ENCODE measurements around the gene OLIG2.

Gene OLIG2

GRCh38 chr21:33073636-33074035 lies 47.9 kb downstream of the OLIG2 start:
- Histone ChIP-seq H3K4ac (ENCODE audit: low read depth, low read length) (no peak overlapping the region), H3K56ac (ENCODE audit: low read length) (no peak overlapping the region), H3K4me3 (ENCODE audit: low read length) (no peak overlapping the region), H3K27ac (ENCODE audit: low read depth, low read length) (no peak overlapping the region), H3K9ac (ENCODE audit: low read length) (no peak overlapping the region), H3K36me3 (ENCODE audit: control insufficient read depth, insufficient read depth, low read length) (no peaks in the 10 kb centered on the region), H2BK15ac (replicated peaks; ENCODE audit: low read depth) (no peak overlapping the region), H3K79me1 (ENCODE audit: low read length) (no peaks in the 10 kb centered on the region), H3K4me2 (ENCODE audit: low read length) (no peak overlapping the region), H3K18ac (ENCODE audit: low read length) (no peak overlapping the region), H2BK5ac (ENCODE audit: low read length) (no peak overlapping the region), H2BK120ac (ENCODE audit: low read depth, low read length) (no peak overlapping the region), H3K4me1 (ENCODE audit: control insufficient read depth, low read depth, low read length) (peaks cover 6% of the 10 kb centered on the region), H3K79me2 (ENCODE audit: control insufficient read depth, insufficient read depth, low read length) (no peaks in the 10 kb centered on the region), H2AK5ac (ENCODE audit: low read length) (no peak overlapping the region), H3K23ac (ENCODE audit: low read length) (no peak overlapping the region), H4K5ac (ENCODE audit: low read length) (no peak overlapping the region), H3K27me3 (ENCODE audit: insufficient read depth, low read length, poor library complexity) (peaks cover 47% of the 10 kb centered on the region), H4K8ac (ENCODE audit: low read depth, low read length) (no peak overlapping the region)
- no CpG with 5 or more reads among the region's 4 CpGs for WGBS (ENCODE audit: extremely low coverage, insufficient coverage, low lambda C conversion rate)
- no peak for DNase-seq

GRCh38 chr21:33075128-33075527 lies 49.4 kb downstream of the OLIG2 start:
- Histone ChIP-seq H3K27ac (ENCODE audit: low read depth, low read length) (no peak overlapping the region), H3K27me3 (ENCODE audit: insufficient read depth, low read length, poor library complexity) (peaks cover 42% of the 10 kb centered on the region), H3K79me2 (ENCODE audit: control insufficient read depth, insufficient read depth, low read length) (no peaks in the 10 kb centered on the region), H3K4me1 (ENCODE audit: control insufficient read depth, low read depth, low read length) (peaks cover 6% of the 10 kb centered on the region), H3K4ac (ENCODE audit: low read depth, low read length) (no peak overlapping the region), H2BK120ac (ENCODE audit: low read depth, low read length) (no peak overlapping the region), H3K9ac (ENCODE audit: low read length) (no peak overlapping the region), H3K79me1 (ENCODE audit: low read length) (no peaks in the 10 kb centered on the region), H2BK15ac (replicated peaks; ENCODE audit: low read depth) (no peak overlapping the region), H4K5ac (ENCODE audit: low read length) (no peak overlapping the region), H3K23ac (ENCODE audit: low read length) (no peak overlapping the region), H3K36me3 (ENCODE audit: control insufficient read depth, insufficient read depth, low read length) (no peaks in the 10 kb centered on the region), H3K18ac (ENCODE audit: low read length) (no peak overlapping the region), H3K56ac (ENCODE audit: low read length) (no peak overlapping the region), H2AK5ac (ENCODE audit: low read length) (no peak overlapping the region), H4K8ac (ENCODE audit: low read depth, low read length) (no peak overlapping the region), H3K4me2 (ENCODE audit: low read length) (no peak overlapping the region), H3K4me3 (ENCODE audit: low read length) (no peak overlapping the region), H2BK5ac (ENCODE audit: low read length) (no peak overlapping the region)
- DNase-seq, result peak; percentile 86
- no CpG with 5 or more reads among the region's 9 CpGs for WGBS (ENCODE audit: extremely low coverage, insufficient coverage, low lambda C conversion rate)

GRCh38 chr21:33075596-33076195 lies 50.0 kb downstream of the OLIG2 start:
- no peak overlapping the region for H3K27ac ChIP-seq (ENCODE audit: low read depth, low read length)
- peak; percentile 59 for DNase-seq
- no peak overlapping the region for H3K23ac ChIP-seq (ENCODE audit: low read length)
- H3K4me1 ChIP-seq (ENCODE audit: control insufficient read depth, low read depth, low read length), result peaks cover 6% of the 10 kb centered on the region
- H4K8ac ChIP-seq (ENCODE audit: low read depth, low read length), result no peak overlapping the region
- H3K18ac ChIP-seq (ENCODE audit: low read length), result no peak overlapping the region
- no CpG with 5 or more reads among the region's 11 CpGs for WGBS (ENCODE audit: extremely low coverage, insufficient coverage, low lambda C conversion rate)
- no peak overlapping the region for H3K4me3 ChIP-seq (ENCODE audit: low read length)
- no peaks in the 10 kb centered on the region for H3K36me3 ChIP-seq (ENCODE audit: control insufficient read depth, insufficient read depth, low read length)
- H3K4me2 ChIP-seq (ENCODE audit: low read length), result no peak overlapping the region
- H3K79me1 ChIP-seq (ENCODE audit: low read length), result no peaks in the 10 kb centered on the region
- H2BK15ac ChIP-seq (replicated peaks; ENCODE audit: low read depth), result no peak overlapping the region
- no peak overlapping the region for H2AK5ac ChIP-seq (ENCODE audit: low read length)
- H2BK5ac ChIP-seq (ENCODE audit: low read length), result no peak overlapping the region
- no peak overlapping the region for H3K4ac ChIP-seq (ENCODE audit: low read depth, low read length)
- H4K5ac ChIP-seq (ENCODE audit: low read length), result no peak overlapping the region
- H3K79me2 ChIP-seq (ENCODE audit: control insufficient read depth, insufficient read depth, low read length), result no peaks in the 10 kb centered on the region
- H3K27me3 ChIP-seq (ENCODE audit: insufficient read depth, low read length, poor library complexity), result peaks cover 42% of the 10 kb centered on the region
- H3K9ac ChIP-seq (ENCODE audit: low read length), result no peak overlapping the region
- H2BK120ac ChIP-seq (ENCODE audit: low read depth, low read length), result no peak overlapping the region
- peak overlapping the region; percentile 17 for H3K56ac ChIP-seq (ENCODE audit: low read length)

GRCh38 chr21:33076600-33077329 lies 51.0 kb downstream of the OLIG2 start:
- no peaks in the 10 kb centered on the region for H3K79me2 ChIP-seq (ENCODE audit: control insufficient read depth, insufficient read depth, low read length)
- no peak overlapping the region for H3K18ac ChIP-seq (ENCODE audit: low read length)
- peaks cover 33% of the 10 kb centered on the region for H3K27me3 ChIP-seq (ENCODE audit: insufficient read depth, low read length, poor library complexity)
- H3K79me1 ChIP-seq (ENCODE audit: low read length), result no peaks in the 10 kb centered on the region
- H3K4me1 ChIP-seq (ENCODE audit: control insufficient read depth, low read depth, low read length), result peaks cover 6% of the 10 kb centered on the region
- H3K4me2 ChIP-seq (ENCODE audit: low read length), result no peak overlapping the region
- no peak overlapping the region for H2BK5ac ChIP-seq (ENCODE audit: low read length)
- H3K4me3 ChIP-seq (ENCODE audit: low read length), result no peak overlapping the region
- no peak overlapping the region for H4K5ac ChIP-seq (ENCODE audit: low read length)
- no peak overlapping the region for H2AK5ac ChIP-seq (ENCODE audit: low read length)
- H4K8ac ChIP-seq (ENCODE audit: low read depth, low read length), result no peak overlapping the region
- H3K4ac ChIP-seq (ENCODE audit: low read depth, low read length), result no peak overlapping the region
- H3K23ac ChIP-seq (ENCODE audit: low read length), result no peak overlapping the region
- H3K27ac ChIP-seq (ENCODE audit: low read depth, low read length), result no peak overlapping the region
- no peak overlapping the region for H2BK15ac ChIP-seq (replicated peaks; ENCODE audit: low read depth)
- H2BK120ac ChIP-seq (ENCODE audit: low read depth, low read length), result no peak overlapping the region
- H3K36me3 ChIP-seq (ENCODE audit: control insufficient read depth, insufficient read depth, low read length), result no peaks in the 10 kb centered on the region
- H3K9ac ChIP-seq (ENCODE audit: low read length), result no peak overlapping the region
- no peak overlapping the region for H3K56ac ChIP-seq (ENCODE audit: low read length)
- whole genome bisulfite sequencing (ENCODE audit: extremely low coverage, insufficient coverage, low lambda C conversion rate), result no CpG with 5 or more reads among the region's 11 CpGs
- DNase-seq, result no peak
